ENCODE measurements around the gene GLI1.

Gene GLI1

DNA sequence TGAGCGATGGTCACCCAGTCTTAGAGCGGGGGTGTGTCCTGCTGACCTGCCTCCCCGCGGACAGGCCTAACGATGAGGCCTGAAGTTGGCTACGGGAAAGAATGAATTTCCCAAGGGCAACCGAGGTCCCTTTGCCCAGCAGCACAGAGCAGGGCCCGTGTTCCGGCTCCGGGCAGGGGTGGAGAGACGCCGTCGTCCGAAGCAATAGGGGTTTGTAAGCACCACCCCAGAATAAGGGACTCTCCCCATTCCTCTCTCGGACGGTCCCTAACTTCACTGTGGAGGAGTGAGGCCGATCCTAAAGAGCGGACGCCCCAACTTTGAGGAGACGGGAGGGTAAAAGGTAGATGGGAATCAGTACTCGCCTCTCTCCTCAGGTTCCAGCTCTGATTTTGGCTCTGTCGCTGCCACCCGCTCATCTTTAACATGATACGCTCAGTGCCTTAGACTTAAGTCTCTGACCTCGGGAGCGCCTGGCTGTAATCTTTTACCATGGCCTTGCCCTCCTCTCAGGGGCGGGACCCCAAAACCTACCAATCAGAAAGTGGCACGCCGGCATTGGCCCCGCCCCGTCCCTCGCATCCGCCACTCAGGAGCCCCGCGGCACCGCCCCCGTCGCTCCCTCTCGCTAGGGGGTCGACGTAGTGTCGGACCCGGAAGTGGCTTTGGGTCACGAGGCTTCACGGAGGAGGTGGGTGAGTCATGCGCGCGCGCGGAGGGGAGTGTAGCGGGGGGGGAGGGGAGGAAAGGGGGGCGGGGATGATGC, 60.7 kb downstream of the GLI1 start, which contains the start of gene DDIT3:
Gene DDIT3, minus strand, starts transcription at position 462 of the 766 bp plus-strand sequence. CDS start 3,108 bp downstream, outside the sequence.
- peak; percentile 97 for DNase-seq (ENCODE audit: low spot score)

GRCh38 chr12:57521525-57522010, 62.0 kb downstream of the GLI1 start:
- DNase-seq (ENCODE audit: low spot score), result peak; percentile 77

Data from SW480 (cell line).